ENCODE results near the gene PLCL1.
A peak's percentile ranks its signal among the peaks of the same experiment; 100 is the strongest.

- TF ChIP-seq CTCF (IDR thresholded peaks at IDR 0.05; ENCODE audit: insufficient read depth, low read length), result peak; percentile 35
- TF ChIP-seq POLR2AphosphoS5 (IDR thresholded peaks at IDR 0.05; ENCODE audit: low read depth), result no peak
Measured at GRCh38 chr2:197786010-197786877, 18.1 kb upstream of the PLCL1 start.

All from HL-60 (cell line).